HCEC 1CT (cell line): ENCODE results near the gene ZNF76.
"Not testable (repeated sequence)": the region's sequence is repeated elsewhere in the genome, so short reads cannot be mapped to it uniquely, and the experiment has no call there.

Experiments used
- DNase-seq: peaks from one replicate; pipeline ENCODE4 v3.0.0-alpha.2; 2017

Gene ZNF76

GRCh38 chr6:35332074-35332887 lies 72.7 kb downstream of the ZNF76 start:
- DNase-seq, result not testable (repeated sequence)

GRCh38 chr6:35341557-35341956 lies 82.0 kb downstream of the ZNF76 start:
- no peak for DNase-seq

- peak; percentile 93 for DNase-seq
These were observed 82.9 kb downstream of the ZNF76 start, which contains the start of gene PPARD for GRCh38 chr6:35342258-35343091. Gene PPARD (plus strand): TSS chr6:35342558. CDS start chr6:35411088, 68,530 bp downstream.

GRCh38 chr6:35343092-35343834 lies 83.7 kb downstream of the ZNF76 start:
- peak; percentile 7 for DNase-seq

GRCh38 chr6:35343835-35344550 lies 84.5 kb downstream of the ZNF76 start:
- no peak for DNase-seq
